ENCODE data around the gene TNNC1.

GRCh38 chr3:52483081-52483480 is 29.2 kb upstream of the TNNC1 start:
- TF ChIP-seq, protein P1, sequence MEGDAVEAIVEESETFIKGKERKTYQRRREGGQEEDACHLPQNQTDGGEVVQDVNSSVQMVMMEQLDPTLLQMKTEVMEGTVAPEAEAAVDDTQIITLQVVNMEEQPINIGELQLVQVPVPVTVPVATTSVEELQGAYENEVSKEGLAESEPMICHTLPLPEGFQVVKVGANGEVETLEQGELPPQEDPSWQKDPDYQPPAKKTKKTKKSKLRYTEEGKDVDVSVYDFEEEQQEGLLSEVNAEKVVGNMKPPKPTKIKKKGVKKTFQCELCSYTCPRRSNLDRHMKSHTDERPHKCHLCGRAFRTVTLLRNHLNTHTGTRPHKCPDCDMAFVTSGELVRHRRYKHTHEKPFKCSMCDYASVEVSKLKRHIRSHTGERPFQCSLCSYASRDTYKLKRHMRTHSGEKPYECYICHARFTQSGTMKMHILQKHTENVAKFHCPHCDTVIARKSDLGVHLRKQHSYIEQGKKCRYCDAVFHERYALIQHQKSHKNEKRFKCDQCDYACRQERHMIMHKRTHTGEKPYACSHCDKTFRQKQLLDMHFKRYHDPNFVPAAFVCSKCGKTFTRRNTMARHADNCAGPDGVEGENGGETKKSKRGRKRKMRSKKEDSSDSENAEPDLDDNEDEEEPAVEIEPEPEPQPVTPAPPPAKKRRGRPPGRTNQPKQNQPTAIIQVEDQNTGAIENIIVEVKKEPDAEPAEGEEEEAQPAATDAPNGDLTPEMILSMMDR (IDR thresholded peaks at IDR 0.05; ENCODE audit: low read depth, low read length, missing input control): no peak
- TF ChIP-seq ATF3 (IDR thresholded peaks at IDR 0.05): no peak
- no peak for TF ChIP-seq EGR1 (IDR thresholded peaks at IDR 0.05; ENCODE audit: low read depth in 2 of 2)
- TF ChIP-seq NR2F2 (IDR thresholded peaks at IDR 0.05): no peak
- TF ChIP-seq YY1 (IDR thresholded peaks at IDR 0.05): no peak
- no peak for TF ChIP-seq RAD21 (IDR thresholded peaks at IDR 0.05)

Data from liver (tissue), 3 donors.